ENCODE results near the gene PEA15.

The PEA15 gene

DNA sequence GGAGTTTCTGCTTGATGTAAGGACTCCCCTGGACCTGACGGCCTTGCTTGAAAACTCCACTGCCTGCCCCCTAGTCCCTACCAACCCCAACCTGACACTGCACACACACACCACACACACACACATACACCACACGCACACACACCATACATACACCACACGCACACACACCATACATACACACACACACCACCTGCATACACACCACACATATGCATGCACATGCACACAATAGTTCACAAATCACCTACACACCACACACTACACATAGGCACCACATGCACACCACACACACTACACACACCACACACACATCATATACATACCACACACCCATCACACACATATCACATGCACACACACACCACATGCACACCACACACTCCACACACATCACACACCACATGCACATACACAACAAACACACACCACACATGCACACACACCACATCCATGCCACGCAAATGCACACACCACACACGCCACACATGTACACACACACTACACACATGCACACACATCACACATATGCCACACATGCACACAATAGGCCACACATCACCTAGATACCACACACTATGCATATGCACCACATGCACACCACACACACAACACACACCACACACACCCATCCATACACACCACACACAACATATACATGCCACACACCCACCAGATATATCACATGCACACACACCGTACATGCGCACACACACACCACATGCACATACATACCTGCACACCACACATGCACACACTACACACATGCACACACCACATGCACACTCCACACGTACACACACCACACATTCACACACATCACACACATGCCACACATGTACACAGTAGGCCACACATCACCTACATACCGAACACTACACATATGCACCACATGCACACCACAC is 11.1 kb upstream of the PEA15 start:
- peaks cover 39% of the 10 kb centered on the region for H3K4me1 ChIP-seq (ENCODE audit: control insufficient read depth, insufficient read depth, low read length)
- H3K27ac ChIP-seq (ENCODE audit: low read length) = no peak overlapping the region
- no peaks in the 10 kb centered on the region for H3K36me3 ChIP-seq (ENCODE audit: control insufficient read depth in 2 of 2, insufficient read depth in 2 of 2, low read length in 2 of 2)
- H3K4me3 ChIP-seq (ENCODE audit: low read length in 2 of 2) = no peak overlapping the region
- no peaks in the 10 kb centered on the region for H3K9me3 ChIP-seq (ENCODE audit: control insufficient read depth in 2 of 2, low read length in 2 of 2)
- peak overlapping the region; percentile 56 to 58 for H3K9ac ChIP-seq (ENCODE audit: low read length in 2 of 2)
- H3K27me3 ChIP-seq (ENCODE audit: control insufficient read depth in 1 of 2, insufficient read depth in 2 of 2, low read length in 2 of 2) = no peaks in the 10 kb centered on the region

DNA sequence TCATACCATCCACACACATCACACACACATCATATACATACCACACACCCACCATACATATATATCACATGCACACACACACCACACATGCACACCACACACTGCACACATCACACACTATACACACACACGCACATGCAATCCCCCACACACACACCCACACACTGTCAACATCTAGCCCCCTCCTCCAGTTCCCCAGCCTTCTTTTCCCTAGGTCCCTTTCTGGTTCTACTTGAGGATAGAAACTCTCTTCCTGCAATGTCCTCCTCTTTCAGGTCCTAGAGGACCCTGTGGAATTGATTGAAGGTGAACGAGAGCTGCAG is 10.5 kb upstream of the PEA15 start:
- Histone ChIP-seq H3K9me3 (ENCODE audit: control insufficient read depth in 2 of 2, low read length in 2 of 2) (no peaks in the 10 kb centered on the region), H3K4me1 (ENCODE audit: control insufficient read depth, insufficient read depth, low read length) (peaks cover 33% of the 10 kb centered on the region), H3K27ac (ENCODE audit: low read length) (no peak overlapping the region), H3K36me3 (ENCODE audit: control insufficient read depth in 2 of 2, insufficient read depth in 2 of 2, low read length in 2 of 2) (no peaks in the 10 kb centered on the region), H3K4me3 (ENCODE audit: low read length in 2 of 2) (no peak overlapping the region), H3K9ac (ENCODE audit: low read length in 2 of 2) (no peak overlapping the region), H3K27me3 (ENCODE audit: control insufficient read depth in 1 of 2, insufficient read depth in 2 of 2, low read length in 2 of 2) (no peaks in the 10 kb centered on the region)

GRCh38 chr1:160196143-160196542 is 9.0 kb upstream of the PEA15 start:
- Histone ChIP-seq H3K4me1 (ENCODE audit: control insufficient read depth, insufficient read depth, low read length) (peaks cover 19% of the 10 kb centered on the region), H3K4me3 (ENCODE audit: low read length in 2 of 2) (no peak overlapping the region), H3K9ac (ENCODE audit: low read length in 2 of 2) (no peak overlapping the region), H3K36me3 (ENCODE audit: control insufficient read depth in 2 of 2, insufficient read depth in 2 of 2, low read length in 2 of 2) (no peaks in the 10 kb centered on the region), H3K9me3 (ENCODE audit: control insufficient read depth in 2 of 2, low read length in 2 of 2) (no peaks in the 10 kb centered on the region), H3K27ac (ENCODE audit: low read length) (no peak overlapping the region), H3K27me3 (ENCODE audit: control insufficient read depth in 1 of 2, insufficient read depth in 2 of 2, low read length in 2 of 2) (no peaks in the 10 kb centered on the region)

- Histone ChIP-seq H3K36me3 (ENCODE audit: control insufficient read depth in 2 of 2, insufficient read depth in 2 of 2, low read length in 2 of 2) (no peaks in the 10 kb centered on the region), H3K27ac (ENCODE audit: low read length) (no peak overlapping the region), H3K27me3 (ENCODE audit: control insufficient read depth in 1 of 2, insufficient read depth in 2 of 2, low read length in 2 of 2) (no peaks in the 10 kb centered on the region), H3K4me1 (ENCODE audit: control insufficient read depth, insufficient read depth, low read length) (peaks cover 9% of the 10 kb centered on the region), H3K4me3 (ENCODE audit: low read length in 2 of 2) (no peak overlapping the region), H3K9me3 (ENCODE audit: control insufficient read depth in 2 of 2, low read length in 2 of 2) (no peaks in the 10 kb centered on the region), H3K9ac (ENCODE audit: low read length in 2 of 2) (no peak overlapping the region)
Measured at GRCh38 chr1:160197231-160197630, 8.0 kb upstream of the PEA15 start.

DNA sequence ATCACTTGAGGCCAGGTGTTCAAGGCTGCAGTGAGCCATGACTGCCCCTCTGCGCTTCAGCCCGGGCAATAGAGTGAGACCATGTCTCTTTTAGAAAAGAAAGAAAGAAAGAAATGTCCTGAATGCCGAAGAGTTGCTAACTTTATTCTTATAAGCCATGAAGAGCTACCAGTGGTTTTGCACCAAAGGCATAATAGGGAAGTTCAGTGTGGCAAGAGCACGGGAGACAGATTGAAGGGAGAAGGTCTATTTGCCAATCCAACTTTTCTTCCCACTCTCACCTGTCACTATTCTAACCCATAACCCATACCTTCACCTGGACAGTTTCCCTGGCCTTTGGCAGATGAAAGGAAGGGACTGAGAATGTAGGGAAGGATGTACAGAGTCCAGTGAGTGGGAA is 4.4 kb upstream of the PEA15 start:
- H3K4me1 ChIP-seq (ENCODE audit: control insufficient read depth, insufficient read depth, low read length) = peaks cover 9% of the 10 kb centered on the region
- H3K4me3 ChIP-seq (ENCODE audit: low read length in 2 of 2) = no peak overlapping the region
- H3K36me3 ChIP-seq (ENCODE audit: control insufficient read depth in 2 of 2, insufficient read depth in 2 of 2, low read length in 2 of 2) = no peaks in the 10 kb centered on the region
- no peaks in the 10 kb centered on the region for H3K9me3 ChIP-seq (ENCODE audit: control insufficient read depth in 2 of 2, low read length in 2 of 2)
- H3K27me3 ChIP-seq (ENCODE audit: control insufficient read depth in 1 of 2, insufficient read depth in 2 of 2, low read length in 2 of 2) = no peaks in the 10 kb centered on the region
- H3K9ac ChIP-seq (ENCODE audit: low read length in 2 of 2) = no peak overlapping the region
- no peak overlapping the region for H3K27ac ChIP-seq (ENCODE audit: low read length)

- H3K4me3 ChIP-seq (ENCODE audit: low read length in 2 of 2) = peak overlapping the region; percentile 36 to 66
- no peaks in the 10 kb centered on the region for H3K9me3 ChIP-seq (ENCODE audit: control insufficient read depth in 2 of 2, low read length in 2 of 2)
- peaks cover 0 to 6% of the 10 kb centered on the region in 2 donors for H3K36me3 ChIP-seq (ENCODE audit: control insufficient read depth in 2 of 2, insufficient read depth in 2 of 2, low read length in 2 of 2)
- H3K4me1 ChIP-seq (ENCODE audit: control insufficient read depth, insufficient read depth, low read length) = peaks cover 46% of the 10 kb centered on the region
- peak overlapping the region; percentile 60 to 66 for H3K9ac ChIP-seq (ENCODE audit: low read length in 2 of 2)
- H3K27me3 ChIP-seq (ENCODE audit: control insufficient read depth in 1 of 2, insufficient read depth in 2 of 2, low read length in 2 of 2) = no peaks in the 10 kb centered on the region
- peak overlapping the region; percentile 71 for H3K27ac ChIP-seq (ENCODE audit: low read length)
Measured at GRCh38 chr1:160204526-160205241, 500 bp upstream of the PEA15 start.

DNA sequence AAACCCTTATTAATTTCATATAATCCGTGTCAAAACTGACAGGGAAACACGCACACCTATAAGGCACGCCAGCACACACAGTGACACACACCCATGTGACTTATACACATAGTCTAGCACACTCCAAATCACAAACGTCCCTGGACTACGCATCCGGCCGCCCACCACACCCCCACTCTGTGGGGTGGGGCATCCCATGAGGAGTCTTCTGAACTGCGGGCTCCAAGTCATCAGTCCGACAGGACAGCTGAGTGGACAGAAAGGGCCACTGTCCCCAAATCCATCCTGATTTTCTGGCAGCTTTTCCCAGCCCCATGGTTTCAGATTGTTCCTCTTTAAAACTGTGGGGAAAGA is 829 bp downstream of the PEA15 start:
- H3K4me1 ChIP-seq (ENCODE audit: control insufficient read depth, insufficient read depth, low read length) = peaks cover 60% of the 10 kb centered on the region
- peak overlapping the region; percentile 85 for H3K27ac ChIP-seq (ENCODE audit: low read length)

DNA sequence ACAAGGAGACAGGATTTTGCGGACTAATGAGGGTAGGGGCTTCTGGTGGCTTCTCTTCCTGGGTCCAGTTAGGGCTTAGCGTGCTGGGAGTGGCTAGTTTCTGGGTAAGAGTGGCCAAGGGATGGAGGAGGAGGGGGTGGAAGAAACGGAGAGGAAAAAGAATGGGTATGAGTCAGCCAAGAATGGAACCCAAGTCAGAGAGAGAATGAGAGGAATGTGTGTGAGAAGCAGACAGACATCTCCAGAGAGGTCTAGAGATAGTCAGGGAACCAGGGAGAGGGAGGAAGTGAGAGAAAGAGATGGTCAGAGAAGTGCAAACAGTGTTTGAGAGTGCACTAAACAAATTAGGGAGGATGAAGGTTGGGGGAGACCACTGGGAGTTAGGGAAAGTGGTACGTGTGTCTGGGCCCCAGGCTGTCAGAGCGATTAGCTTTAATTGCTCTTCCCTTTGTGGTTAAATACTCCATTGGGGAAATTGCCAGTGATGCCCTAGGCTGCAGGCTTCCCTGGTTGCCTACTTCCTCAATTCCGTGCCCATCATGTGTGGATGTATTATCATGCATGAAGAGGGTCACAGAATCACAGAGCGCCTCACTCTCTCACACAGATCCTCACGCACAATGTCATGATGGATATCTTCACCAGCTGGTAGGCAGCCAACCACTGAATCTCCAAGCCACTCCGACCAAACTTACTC is 1.4 kb downstream of the PEA15 start:
- Histone ChIP-seq H3K27ac (ENCODE audit: low read length) (peak overlapping the region; percentile 85), H3K27me3 (ENCODE audit: control insufficient read depth in 1 of 2, insufficient read depth in 2 of 2, low read length in 2 of 2) (no peaks in the 10 kb centered on the region), H3K4me1 (ENCODE audit: control insufficient read depth, insufficient read depth, low read length) (peaks cover 62% of the 10 kb centered on the region), H3K9ac (ENCODE audit: low read length in 2 of 2) (peak overlapping the region; percentile 90 to 92), H3K36me3 (ENCODE audit: control insufficient read depth in 2 of 2, insufficient read depth in 2 of 2, low read length in 2 of 2) (peaks cover 3 to 11% of the 10 kb centered on the region in 2 donors), H3K9me3 (ENCODE audit: control insufficient read depth in 2 of 2, low read length in 2 of 2) (no peaks in the 10 kb centered on the region), H3K4me3 (ENCODE audit: low read length in 2 of 2) (peak overlapping the region; percentile 91 to 93)

More for the DNA sequence above, 829 bp downstream of the PEA15 start:
- Histone ChIP-seq H3K9me3 (ENCODE audit: control insufficient read depth in 2 of 2, low read length in 2 of 2) (no peaks in the 10 kb centered on the region), H3K4me3 (ENCODE audit: low read length in 2 of 2) (peak overlapping the region; percentile 91 to 93), H3K9ac (ENCODE audit: low read length in 2 of 2) (peak overlapping the region; percentile 90 to 92), H3K27me3 (ENCODE audit: control insufficient read depth in 1 of 2, insufficient read depth in 2 of 2, low read length in 2 of 2) (no peaks in the 10 kb centered on the region), H3K36me3 (ENCODE audit: control insufficient read depth in 2 of 2, insufficient read depth in 2 of 2, low read length in 2 of 2) (peaks cover 0 to 6% of the 10 kb centered on the region in 2 donors)

DNA sequence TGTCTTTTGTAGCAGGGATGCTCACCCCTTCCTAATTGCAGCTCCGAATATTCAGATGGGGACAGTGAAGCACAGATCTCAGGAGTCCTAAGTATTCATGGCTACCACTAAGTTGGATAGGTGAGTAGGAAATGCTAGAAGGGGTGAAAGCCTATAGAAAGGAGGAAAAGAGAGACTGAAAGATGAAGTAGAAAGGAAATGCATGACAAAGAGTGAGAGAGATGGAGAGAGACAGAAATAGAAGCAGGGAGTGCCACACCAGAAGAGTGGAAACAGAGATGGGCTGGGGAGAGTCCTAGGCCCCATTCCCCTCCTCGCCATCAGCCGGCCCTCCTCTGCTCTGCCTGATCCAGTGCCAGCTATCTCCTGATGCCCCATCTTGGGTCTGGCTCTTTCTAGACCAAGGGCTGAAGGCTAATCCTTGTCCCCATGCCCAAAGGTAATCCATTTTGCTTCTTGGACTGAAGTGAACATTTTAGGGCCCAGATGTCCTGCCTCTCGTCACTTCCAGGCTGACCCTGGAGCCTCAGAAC is 2.0 kb downstream of the PEA15 start:
- Histone ChIP-seq H3K27ac (ENCODE audit: low read length) (peak overlapping the region; percentile 85), H3K4me3 (ENCODE audit: low read length in 2 of 2) (peak overlapping the region; percentile 91 to 93), H3K4me1 (ENCODE audit: control insufficient read depth, insufficient read depth, low read length) (peaks cover 62% of the 10 kb centered on the region), H3K9ac (ENCODE audit: low read length in 2 of 2) (peak overlapping the region in 1 of 2 donors; percentile 92), H3K27me3 (ENCODE audit: control insufficient read depth in 1 of 2, insufficient read depth in 2 of 2, low read length in 2 of 2) (no peaks in the 10 kb centered on the region), H3K9me3 (ENCODE audit: control insufficient read depth in 2 of 2, low read length in 2 of 2) (no peaks in the 10 kb centered on the region), H3K36me3 (ENCODE audit: control insufficient read depth in 2 of 2, insufficient read depth in 2 of 2, low read length in 2 of 2) (peaks cover 9 to 15% of the 10 kb centered on the region in 2 donors)

GRCh38 chr1:160207771-160208556 is 2.8 kb downstream of the PEA15 start:
- no peak overlapping the region for H3K4me3 ChIP-seq (ENCODE audit: low read length in 2 of 2)
- peaks cover 14 to 23% of the 10 kb centered on the region in 2 donors for H3K36me3 ChIP-seq (ENCODE audit: control insufficient read depth in 2 of 2, insufficient read depth in 2 of 2, low read length in 2 of 2)

More at GRCh38 chr1:160207771-160208556, 2.8 kb downstream of the PEA15 start:
- Histone ChIP-seq H3K4me1 (ENCODE audit: control insufficient read depth, insufficient read depth, low read length) (peaks cover 62% of the 10 kb centered on the region), H3K27ac (ENCODE audit: low read length) (peak overlapping the region; percentile 58), H3K9me3 (ENCODE audit: control insufficient read depth in 2 of 2, low read length in 2 of 2) (no peaks in the 10 kb centered on the region), H3K9ac (ENCODE audit: low read length in 2 of 2) (no peak overlapping the region), H3K27me3 (ENCODE audit: control insufficient read depth in 1 of 2, insufficient read depth in 2 of 2, low read length in 2 of 2) (no peaks in the 10 kb centered on the region)

Data from stomach smooth muscle (tissue), 2 donors.